ENCODE measurements around the gene INPP4B.

DNA sequence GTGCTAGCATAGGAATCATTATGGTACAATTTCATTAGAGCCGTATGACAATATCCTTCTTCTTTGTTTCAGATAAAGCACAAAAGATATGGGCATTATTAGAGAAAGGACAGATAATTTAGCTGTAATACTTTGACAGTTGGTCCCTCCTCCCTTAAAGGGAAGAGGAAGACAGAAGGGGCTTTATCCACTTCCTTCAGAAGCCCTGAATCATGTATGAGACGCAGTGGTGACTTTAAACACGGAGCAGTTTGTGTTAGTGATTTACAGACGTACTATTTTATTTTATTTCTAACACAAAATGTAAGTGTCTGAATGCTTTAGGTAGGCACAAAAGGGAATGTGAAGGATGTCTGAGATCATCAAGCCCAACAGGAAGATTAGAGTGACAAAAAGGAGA, 742.1 kb downstream of the INPP4B start:
- no peak for TF ChIP-seq CTCF (IDR thresholded peaks at IDR 0.05)
- TF ChIP-seq POLR2AphosphoS5 (IDR thresholded peaks at IDR 0.05; ENCODE audit: low read depth, low read length) = no peak
- no peak for TF ChIP-seq CHD2 (IDR thresholded peaks at IDR 0.05; ENCODE audit: low read length, partially characterized antibody)
- no peak for TF ChIP-seq EZH2phosphoT487 (IDR thresholded peaks at IDR 0.05; ENCODE audit: borderline replicate concordance, low read depth)
- TF ChIP-seq RAD21 (IDR thresholded peaks at IDR 0.05; ENCODE audit: low read length) = no peak
- no peak for TF ChIP-seq MEF2A (IDR thresholded peaks at IDR 0.05; ENCODE audit: borderline replicate concordance, low read depth)
- TF ChIP-seq YY1 (IDR thresholded peaks at IDR 0.05; ENCODE audit: low read depth) = no peak
- no peak for TF ChIP-seq SMC3 (IDR thresholded peaks at IDR 0.05; ENCODE audit: low read depth, low read length)
- TF ChIP-seq FOXM1 (IDR thresholded peaks at IDR 0.05; ENCODE audit: low read depth) = no peak
- TF ChIP-seq RFX5 (IDR thresholded peaks at IDR 0.05; ENCODE audit: low read length) = no peak
